Suppressor macrophage treated with lipopolysaccharide for 4 hours (primary cell): ENCODE results near the gene APOLD1.
"Not testable (repeated sequence)": the region's sequence is repeated elsewhere in the genome, so short reads cannot be mapped to it uniquely, and the experiment has no call there.

ENCODE experiments used
- DNase-seq: peaks from one replicate; pipeline ENCODE4 v3.0.0-alpha.2; 2020

The APOLD1 gene

DNA sequence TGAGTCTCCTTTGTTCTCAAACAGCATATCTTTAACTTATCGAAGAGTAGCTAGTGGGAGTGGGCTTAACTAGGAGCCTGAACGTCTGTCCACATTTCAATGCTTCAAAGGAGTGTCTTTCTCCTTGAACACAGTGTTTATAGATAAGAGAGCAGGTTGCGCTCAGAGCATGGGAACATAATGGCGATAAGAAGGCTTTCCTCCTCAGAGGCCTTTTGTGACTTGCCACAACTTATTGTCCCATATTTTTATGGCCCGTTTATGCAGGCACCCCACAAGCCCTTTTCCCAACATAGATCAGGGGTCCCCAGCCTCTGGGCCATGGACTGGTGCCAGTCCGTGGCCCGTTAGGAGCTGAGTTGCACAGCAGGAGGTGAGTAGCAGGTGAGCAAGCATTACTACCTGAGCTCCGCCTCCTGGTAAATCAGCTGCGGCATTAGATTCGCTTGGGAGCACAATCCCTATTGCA is 25.1 kb downstream of the APOLD1 start:
- DNase-seq = no peak

DNA sequence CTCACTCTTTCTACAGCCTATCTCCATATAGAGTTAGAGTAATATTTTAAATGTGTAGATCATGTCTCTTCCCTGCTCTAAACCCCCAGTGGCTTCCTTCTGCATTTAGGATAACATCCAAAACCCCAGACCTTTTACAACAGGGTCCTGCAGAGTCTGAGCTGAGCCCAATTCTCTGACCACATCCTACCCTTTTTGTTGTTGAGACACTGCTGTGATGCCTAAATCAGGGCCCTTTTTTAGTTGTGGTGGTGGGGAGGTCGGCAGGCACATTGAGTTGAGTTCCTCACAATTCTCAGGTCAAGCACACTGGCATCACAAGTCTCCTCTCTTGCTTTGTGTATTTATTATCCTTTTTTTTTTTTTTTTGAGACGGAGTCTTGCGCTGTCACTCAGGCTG is 25.9 kb downstream of the APOLD1 start:
- no peak for DNase-seq

DNA sequence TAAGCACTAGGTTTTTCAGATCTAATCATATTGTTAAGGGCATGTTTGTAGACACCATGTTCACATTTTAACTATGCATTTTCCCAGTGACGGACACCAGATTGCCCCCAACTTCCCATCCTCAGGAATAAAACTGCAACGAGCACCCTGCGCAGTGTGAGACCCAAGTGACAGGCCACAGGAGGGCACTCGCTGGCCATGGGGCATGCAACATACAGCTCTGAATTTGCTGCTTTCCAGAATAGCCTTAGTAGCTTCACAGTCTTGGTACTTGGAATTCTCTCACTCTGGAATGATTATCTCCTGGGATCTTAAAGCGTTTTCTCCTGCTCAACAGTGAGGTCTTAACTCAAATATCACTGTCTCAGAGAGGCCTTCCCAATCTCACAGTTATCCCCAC is 26.7 kb downstream of the APOLD1 start:
- no peak for DNase-seq

DNA sequence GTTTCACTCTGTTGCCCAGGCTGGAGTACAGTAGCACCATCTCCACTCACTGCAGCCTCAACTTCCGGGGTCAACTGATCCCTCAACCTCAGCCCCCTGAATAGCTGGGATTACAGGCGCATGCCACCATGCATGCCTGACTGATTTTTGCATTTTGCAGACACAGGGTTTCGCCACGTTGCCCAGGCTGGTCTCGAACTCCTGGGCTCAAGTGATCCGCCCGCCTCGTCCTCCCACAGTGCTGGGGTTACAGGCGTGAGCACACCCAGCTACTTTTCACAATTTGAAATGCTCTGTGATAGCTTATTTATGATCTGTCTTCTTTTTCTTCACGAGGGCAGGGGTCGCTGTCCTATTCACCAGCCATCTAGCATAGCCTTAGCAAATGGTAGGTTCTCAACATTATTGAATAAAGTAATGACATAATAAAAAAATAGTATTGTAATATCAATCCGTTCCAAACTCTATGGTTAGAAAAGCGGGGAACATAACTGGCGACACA is 27.2 kb downstream of the APOLD1 start:
- DNase-seq = no peak

DNA sequence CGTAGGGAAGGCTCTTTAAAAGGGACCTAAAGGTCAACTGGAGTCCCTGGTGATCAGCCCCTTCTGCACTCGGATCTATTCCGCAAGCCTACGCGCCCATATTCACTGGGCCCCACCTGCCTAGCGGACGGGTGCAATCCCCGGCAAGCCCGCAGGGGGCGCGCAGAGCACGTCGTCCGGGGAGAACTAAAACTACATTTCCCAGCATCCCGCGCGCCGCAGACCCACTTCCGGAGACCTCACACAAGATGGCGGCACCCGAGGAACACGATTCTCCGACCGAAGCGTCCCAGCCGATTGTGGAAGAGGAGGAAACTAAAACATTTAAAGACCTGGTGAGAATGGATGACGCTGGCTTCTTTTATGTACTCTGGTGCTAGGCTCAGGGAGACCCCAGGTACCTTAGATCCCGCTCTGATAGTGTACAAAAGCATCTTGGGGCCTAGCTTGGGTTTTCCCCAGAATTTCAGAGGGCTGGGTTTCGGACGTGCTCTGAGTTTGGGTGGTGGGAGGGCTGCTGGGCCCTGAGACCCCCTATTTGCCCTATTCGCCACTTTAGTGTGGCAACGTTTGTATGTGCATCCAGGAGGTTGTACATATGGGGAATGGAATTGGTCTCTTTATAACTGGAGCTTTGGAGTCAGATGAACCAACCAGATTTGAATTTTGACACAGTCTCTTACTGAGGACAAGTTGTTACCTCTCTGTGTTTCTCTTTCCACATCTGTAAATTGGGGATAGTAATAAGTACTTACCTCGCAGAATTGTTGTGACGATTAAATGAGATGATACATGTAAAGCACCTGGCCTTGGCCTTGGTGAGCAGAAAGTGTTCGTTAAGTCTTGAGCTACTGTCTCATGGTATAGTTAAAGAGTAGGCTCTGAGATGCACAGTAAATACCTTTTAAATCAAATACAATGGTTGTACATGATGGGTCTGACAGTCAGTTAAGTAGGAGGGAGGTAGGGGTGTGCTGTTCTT is 28.0 kb downstream of the APOLD1 start, which contains the start of gene DDX47:
TSS of gene DDX47 (plus strand) at position 227 of the 982 bp plus-strand sequence. CDS start at position 249, 22 bp downstream.
- DNase-seq = peak; percentile 97

DNA sequence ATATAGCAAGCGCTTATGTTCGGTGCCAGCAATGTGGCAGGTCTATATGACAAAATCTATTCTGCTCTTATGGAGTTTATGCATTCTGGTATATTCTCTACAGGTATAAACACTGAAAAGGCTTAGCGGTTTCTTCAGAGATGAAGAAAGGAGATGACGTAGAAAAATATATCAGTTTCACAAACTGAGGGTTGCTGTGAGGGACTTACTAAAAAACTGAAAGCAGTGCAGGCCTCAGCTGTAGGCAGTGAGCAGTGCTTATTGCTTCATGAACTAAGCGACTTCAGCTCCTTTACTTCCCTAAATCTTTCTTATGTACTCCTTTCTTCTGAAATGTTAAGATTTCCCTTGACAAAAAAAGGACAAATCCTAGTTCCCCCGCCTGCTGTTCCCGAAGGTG is 32.2 kb downstream of the APOLD1 start:
- peak; percentile 88 for DNase-seq

DNA sequence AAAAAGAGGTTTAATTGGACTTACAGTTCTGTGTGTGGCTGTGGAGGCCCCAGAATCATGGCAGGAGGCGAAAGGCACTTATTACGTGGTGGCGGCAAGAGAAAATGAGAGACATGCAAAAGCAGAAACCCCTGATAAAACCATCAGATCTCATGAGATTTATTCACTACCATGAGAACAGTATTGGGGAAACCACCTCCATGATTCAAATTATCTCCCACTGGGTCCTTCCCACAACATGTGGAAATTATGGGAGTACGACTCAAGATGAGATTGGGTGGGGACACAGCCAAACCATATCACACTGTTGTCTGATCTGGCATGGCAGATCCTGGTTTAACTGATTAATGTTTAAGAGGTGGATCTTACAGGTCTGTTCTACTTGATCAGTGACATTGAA is 33.2 kb downstream of the APOLD1 start:
- DNase-seq = peak; percentile 49

DNA sequence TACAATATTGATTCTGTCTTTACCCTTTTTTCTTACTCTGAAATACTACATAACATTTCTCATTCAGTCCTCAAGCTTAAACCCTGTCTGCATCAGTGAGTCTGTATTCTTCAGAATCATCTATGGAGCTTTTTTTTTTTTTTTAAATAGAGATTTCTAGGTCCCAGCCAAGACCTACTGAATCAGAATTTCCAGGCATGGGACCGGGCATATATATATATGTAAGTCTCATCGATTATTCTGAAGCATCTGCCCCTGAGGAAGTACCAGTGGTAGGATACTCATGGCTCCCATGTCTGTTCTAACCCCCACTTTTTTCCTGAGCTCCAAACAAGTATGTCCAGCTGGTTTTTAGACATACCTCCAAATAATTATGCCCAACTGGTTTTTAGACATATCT is 33.8 kb downstream of the APOLD1 start:
- no peak for DNase-seq

DNA sequence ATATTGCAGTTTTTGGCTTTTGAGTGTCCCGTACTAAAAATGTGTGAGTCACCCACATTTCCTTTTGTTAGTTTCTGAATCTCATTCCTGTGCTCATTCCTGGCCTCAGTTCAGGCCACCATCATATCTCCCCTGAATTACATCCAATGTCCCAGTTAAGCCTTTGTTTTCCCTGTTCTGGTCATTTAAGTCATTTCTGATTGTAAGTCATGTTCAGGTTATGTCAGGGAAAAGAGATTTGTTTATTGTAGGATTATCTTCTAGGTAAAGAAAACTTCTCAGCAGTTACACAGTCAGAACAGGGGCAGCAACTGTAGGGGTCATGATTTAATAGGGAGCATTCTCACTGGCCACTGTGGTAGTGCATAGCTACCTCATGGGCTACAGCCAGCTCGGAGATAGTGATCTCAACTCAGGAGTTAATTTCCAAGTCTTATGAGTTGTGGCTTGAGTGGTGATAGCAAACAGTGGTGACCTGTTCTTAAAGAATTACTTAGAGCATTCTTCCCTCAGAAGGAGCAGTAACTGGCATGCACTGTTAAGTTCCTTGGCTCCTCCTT is 34.4 kb downstream of the APOLD1 start:
- peak; percentile 16 for DNase-seq

DNA sequence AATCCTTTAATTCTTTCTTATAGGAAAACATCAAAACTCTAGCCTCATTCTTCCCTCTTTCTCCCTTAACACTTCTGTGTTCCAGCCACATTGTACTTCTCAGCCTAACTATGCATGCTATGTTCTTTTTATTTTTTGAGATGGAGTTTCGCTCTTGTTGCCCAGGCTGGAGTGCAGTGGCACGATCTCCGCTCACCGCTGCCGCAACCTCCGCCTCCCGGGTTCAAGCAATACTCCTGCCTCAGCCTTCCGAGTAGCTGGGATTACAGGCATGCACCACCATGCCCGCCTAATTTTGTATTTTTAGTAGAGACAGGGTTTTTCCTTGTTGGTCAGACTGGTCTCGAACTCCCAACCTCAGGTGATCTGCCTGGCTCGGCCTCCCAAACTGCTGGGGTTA is 34.9 kb downstream of the APOLD1 start:
- DNase-seq = not testable (repeated sequence)

DNA sequence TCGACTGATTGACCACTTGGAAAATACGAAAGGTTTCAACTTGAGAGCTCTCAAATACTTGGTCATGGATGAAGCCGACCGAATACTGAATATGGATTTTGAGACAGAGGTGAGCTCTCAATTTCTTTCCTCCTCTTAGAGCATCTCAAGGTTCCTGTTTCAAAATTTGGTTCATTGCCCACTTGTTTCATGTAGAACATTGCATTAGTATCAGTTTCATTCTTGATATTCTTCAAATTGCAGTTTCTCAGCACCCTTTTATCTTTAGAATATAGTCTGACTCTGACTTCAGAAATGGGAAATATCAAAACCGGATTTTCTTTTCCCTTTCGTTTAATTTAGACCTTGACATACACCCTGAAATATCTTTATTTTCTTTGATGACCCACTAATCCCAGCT is 36.5 kb downstream of the APOLD1 start:
- peak; percentile 33 for DNase-seq

DNA sequence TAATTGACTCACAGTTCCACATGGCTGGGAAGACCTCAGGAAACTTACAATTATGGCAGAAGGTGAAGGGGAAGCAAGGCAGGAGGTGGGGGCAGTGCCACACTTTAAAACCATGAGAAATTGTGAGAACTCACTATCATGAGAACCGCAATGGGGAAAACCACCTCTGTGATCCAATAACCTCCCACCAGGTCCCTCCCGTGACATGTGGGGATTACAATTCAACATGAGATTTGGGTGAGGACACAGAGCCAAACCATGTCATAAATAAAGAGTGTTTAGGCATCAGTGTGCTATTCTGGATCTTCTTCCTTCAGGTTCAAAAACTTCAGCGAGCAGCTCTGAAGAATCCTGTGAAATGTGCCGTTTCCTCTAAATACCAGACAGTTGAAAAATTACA is 37.4 kb downstream of the APOLD1 start:
- DNase-seq = no peak

DNA sequence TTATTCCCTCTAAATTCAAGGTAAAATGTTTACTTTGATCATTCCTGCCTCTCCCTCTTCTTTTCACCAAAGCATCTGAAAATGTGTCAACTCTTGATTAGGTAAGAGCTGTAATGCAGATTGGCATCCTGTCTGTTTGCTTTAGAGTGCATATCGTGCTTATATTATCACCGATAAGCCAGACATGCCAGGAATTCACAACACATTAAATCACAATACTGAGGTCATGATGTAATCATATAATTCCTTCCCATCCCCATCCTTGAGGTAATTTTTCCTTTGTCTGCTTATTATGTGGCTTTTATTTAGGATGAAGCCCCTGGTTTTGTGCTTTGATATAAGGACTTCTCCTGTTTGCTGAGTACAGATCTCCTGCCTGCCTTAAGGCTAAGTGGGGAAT is 37.8 kb downstream of the APOLD1 start:
- DNase-seq = no peak

DNA sequence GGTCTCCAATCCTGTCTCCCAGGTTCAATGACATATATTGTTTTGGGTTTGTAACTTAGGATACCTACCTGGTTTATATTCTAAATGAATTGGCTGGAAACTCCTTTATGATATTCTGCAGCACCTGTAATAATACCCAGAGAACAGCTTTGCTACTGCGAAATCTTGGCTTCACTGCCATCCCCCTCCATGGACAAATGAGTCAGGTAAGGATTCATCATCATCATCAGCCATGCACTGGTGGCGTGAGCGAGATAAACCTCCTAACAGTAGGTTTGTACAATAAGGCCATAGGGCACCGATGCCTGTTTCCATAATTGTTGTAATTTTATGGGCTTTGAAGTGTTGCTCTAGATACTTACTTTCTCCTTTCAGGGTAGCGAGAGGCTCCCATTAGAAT is 38.4 kb downstream of the APOLD1 start:
- no peak for DNase-seq

DNA sequence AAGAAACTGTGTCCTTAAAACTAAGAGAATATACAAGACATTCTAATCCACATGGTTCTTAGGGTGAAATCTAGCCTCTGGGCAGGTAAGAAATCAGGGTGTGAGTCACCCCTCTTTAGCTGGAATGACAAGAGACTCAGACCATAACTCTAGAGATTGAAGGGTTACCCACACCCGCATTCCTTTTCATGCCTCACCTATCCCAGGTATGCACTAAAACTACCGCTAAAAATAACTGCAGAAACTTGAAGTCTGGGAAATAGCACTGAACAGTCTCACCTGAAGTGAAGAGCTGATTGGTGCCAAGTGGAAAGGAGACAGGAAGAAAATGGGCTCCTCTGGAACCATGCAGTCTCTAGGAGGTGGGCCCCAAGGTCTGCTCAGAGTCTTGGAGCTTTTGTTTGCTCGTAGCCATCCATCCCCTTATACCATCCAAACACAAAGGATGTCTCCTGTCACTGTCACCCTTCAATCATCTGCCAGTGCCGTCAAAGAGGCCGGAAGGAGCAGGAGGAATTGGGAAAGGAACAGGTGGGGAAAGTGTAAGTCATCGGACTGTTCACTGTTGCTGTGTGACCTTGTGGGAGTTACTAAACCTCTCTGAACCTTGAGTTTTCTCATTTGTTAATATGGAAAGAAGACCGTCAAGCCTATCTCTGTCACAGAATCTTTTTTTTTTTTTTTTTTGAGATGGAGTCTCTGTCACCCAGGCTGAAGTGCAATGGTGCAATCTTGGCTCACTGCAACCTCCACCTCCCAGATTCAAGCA is 50.1 kb downstream of the APOLD1 start:
- no peak for DNase-seq

DNA sequence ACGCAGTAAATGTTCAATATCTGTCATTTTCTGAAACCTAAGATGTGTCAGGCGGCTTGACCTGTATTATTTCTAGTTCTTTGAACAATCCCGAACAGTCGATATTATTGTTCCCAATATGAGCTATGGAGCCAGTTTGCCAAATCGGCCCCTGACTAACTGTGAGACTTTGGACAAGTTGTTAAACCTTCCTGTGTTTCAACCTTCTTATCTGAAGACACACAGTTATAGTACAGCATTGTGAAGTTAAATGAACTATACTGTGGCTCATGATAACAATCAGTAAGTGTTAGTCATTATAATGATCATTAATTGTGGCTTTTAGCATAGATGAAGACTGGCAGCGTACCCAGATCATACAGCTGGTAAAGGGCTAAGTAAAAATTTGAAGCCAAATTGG is 51.1 kb downstream of the APOLD1 start:
- DNase-seq = no peak

DNA sequence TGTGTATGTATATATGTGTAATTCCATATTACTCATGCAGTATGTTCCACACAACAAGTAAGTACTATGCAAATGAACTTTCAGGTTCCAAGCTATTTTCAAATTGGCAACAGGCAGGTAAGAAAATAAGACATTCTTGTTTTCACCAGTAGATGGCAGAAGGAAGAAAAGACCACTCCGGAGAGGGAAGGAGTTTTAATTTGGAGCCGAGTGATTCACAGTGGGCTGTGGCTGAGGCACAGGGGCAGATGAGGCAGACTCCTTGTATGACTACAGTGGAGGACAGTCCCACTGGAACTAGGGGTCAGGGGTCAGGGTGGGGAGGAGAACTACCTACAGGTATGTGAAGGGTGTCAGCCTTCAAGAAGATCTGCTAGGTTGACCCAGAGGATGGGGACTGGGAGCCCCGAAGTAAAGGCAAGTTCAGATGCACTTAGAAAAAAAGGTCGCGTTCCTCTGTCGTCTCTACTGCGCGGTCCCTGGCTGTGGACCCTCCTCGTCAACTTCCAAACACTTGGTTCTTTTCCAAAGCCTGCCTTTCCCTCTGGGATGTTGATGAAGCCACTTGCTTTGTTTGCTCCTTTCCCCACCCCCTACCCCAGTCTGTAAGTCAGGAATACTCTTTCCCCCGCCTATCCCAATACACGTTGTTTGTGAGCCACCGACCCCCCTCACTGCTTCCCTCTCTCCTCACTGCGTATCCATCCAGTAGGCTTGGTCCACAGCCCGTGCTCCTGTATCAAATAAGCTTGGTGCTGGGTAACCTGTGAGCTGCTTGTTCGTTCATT is 51.8 kb downstream of the APOLD1 start:
- DNase-seq = peak; percentile 49

DNA sequence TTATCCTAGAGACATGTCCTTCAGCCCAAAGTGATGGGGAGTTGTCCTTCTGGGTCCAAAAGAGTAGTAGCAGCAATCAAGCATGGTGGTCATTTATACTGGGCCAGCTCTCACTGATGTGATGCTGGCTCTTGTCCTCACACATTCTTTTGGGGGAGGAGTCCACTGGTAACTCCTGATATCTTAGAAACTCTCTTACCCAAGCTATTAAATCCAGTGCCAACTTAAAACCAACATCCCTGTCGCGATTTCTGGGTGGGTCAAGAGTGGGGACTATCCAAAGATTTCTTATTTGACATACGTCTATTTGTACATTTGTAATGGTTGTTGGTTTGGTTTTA is 52.3 kb downstream of the APOLD1 start:
- no peak for DNase-seq

DNA sequence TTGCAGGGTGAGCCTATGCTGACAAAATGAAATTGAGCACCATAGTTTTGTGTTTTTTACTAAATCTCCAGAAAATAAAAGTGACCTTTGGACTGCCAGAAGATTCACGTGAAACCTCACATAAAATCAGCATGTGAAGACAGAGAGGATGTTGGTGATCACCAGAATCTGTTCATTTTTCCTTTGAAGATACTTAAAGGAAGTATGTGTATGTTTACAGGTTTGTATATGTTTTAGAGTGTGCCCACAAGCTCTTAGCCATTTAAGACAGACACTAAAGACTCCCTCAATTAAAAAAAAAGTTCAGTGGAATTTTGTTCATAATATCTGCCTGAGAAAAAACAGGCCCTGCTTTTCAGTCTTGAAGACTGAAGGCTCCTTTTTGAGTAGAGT is 53.5 kb downstream of the APOLD1 start:
- DNase-seq = no peak

DNA sequence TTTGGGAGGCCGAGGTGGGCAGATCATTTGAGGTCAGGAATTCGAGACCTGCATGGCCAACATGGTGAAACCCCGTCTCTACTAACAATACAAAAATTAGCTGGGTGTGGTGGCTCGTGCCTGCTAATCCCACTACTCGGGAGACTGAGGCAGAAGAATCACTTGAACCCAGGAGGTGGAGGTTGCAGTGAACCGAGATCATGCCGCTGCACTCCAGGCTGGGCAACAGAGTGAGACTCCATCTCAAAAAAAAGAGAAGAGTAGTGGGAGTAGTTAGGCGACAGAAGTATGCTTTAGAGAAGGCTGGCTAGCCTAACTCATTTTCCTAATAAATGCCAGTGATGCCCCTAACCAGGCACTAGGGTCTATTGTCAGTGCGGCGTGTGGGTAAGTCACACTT is 54.0 kb downstream of the APOLD1 start:
- DNase-seq = not testable (repeated sequence)

DNA sequence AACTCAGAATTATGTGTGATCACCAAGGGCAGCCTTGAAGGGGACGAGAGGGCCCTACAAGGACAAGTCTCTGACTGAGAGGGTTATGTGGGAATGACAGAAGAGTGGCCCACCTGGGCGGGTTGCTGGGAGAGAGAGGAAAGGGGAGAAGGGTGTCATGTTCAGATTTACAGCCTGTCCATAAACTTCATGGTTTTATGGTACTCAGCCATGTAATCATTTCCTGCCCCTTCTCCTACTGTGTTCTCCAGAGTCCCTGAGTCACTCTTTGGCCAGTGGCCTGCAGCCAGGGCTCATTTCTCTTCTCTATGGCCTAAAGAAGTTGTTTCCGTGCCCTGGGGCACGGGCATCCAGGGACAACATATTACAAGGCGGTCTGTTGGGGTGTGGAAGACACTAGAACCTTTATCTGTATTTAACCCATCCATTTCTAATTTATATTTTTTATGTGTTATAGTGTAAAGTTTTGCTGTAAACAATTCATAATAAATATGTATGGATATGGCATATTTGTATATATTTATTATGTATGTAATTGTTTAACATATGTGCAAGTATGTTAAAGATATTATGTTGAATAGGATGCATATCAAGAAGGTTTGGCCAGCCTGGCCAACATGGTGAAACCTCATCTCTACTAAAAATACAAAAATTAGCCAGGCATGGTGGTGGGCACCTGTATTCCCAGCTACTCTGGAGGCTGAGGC is 54.6 kb downstream of the APOLD1 start:
- no peak for DNase-seq

DNA sequence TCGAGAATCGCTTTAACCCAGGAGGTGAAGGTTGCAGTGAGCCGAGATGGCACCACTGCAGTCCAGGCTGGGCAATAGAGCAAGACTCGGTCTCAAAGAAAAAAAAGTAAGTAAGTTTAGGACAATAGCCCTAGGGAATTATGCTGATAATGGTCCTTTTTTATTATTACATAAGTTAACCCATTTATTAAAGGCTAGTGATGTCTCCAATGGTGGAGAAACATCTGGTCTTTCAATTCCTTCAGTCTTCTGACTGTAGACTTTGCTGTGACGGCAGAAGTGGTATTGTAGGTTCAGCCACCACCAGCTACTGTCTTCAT is 55.1 kb downstream of the APOLD1 start:
- DNase-seq = no peak
